GM18511 (cell line): ENCODE results near the gene KCNK5.

Experiments
- ATAC-seq: cut with Tn5 transposase; IDR thresholded peaks from one replicate; pipeline ENCODE4 v1.9.1; 2021; ENCODE audit warnings: mild to moderate bottlenecking, moderate library complexity; ENCODE audit not compliant: unreplicated experiment

Gene KCNK5

DNA sequence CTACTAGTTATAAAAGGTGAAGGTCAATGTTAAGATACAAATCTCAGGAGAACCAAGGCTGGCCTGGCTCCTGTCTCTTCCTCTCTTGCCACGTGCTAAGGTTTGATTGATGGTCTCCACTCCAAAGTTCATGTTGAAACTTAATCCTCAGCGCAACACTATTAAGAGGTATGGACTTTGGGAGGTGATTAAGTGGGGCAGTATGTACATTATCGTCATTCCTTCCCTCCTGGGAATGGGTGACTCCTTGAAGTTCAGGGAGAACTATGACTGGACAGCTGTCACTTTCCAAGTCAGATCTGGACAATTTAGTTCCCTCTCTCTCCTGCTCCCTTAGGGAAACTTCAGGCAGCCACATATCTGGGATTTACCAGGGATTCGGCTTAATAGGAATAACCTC lies 50.5 kb downstream of the KCNK5 start:
- no peak for ATAC-seq

GRCh38 chr6:39178235-39178634 lies 51.0 kb downstream of the KCNK5 start:
- no peak for ATAC-seq

GRCh38 chr6:39177130-39177529 lies 52.1 kb downstream of the KCNK5 start:
- no peak for ATAC-seq

DNA sequence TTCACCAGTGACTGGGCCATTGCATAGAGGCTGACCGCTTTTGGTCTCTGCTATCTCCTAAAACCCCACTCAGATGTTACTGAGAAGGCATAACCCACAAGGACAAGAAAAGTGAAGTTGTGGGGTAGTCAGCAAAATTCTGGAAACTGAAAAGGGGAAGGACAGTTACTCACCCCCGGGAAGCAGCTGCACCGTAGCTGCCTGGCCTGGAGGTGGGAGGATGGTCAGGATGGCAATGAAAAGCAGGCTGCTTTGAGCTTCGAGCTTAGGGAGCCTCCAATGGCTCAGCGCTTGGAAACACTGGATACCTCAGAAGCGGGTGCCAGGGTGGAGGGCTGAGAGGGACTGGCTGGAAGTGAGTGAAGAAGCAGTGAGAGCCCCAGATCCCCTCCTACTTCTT lies 56.0 kb downstream of the KCNK5 start:
- ATAC-seq: no peak

DNA sequence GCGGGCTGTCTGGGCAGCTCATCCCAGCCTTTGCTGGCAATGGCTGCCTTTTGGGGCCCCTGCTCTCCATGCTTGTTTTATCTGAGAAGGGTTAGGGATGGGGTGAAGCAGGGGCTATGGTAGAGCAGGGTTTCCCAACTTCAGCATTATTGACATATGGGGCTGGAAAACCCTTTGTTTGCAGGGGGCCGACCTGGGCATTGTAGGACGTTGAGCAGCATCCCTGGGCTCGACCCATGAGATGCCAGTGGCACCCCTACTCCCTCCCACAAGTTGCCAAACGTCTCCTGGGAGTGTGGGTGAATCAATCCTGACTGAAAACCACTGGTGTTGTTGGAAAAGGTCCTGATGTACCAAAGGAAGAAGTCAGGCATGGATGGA lies 56.9 kb downstream of the KCNK5 start:
- ATAC-seq: no peak

DNA sequence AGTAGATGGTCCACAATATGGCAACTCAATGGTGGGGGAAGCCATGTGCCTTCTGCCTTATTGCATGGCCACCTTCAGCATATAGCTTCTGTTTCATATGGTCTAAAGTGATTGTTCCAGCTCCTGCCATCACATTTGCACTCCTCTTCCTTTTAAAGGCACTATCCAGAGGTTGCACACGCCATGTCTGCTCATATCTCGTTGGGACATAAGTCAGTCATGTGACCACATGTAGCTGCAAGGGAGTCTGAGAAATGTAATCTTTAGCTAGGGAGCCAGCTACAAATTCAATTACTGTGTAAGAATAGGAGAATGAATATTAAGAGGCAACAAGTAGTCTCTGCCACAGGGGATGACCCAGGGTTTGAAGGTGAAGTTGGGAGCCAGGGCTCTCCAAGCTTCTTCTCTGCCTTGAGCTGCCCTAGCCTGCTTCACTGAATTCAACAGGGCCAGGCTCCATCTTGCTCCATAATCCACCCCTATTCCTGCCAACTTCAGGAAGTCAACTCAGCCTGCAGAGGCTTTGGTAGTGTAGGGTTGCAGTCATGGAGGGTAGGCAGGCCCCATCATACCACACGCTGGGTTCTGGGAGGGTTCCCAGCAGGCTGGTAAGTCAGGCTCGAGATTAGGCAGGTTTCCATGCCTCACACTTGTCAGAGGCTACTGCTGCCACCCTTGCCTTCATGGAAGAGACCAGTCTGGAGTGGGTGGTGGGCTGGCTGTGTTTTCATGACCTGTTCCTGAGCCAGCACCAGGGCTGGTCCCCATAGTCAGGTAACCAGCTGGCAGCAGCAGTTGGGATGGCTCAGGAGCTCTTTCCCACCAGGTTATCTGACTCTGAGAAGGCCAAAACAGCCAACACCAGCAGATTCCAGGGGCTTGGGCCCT lies 57.5 kb downstream of the KCNK5 start:
- no peak for ATAC-seq

GRCh38 chr6:39170860-39171259 lies 58.4 kb downstream of the KCNK5 start:
- no peak for ATAC-seq

GRCh38 chr6:39170389-39170788 lies 58.9 kb downstream of the KCNK5 start:
- no peak for ATAC-seq

- ATAC-seq: no peak
These were observed 59.6 kb downstream of the KCNK5 start for GRCh38 chr6:39169448-39170344.

DNA sequence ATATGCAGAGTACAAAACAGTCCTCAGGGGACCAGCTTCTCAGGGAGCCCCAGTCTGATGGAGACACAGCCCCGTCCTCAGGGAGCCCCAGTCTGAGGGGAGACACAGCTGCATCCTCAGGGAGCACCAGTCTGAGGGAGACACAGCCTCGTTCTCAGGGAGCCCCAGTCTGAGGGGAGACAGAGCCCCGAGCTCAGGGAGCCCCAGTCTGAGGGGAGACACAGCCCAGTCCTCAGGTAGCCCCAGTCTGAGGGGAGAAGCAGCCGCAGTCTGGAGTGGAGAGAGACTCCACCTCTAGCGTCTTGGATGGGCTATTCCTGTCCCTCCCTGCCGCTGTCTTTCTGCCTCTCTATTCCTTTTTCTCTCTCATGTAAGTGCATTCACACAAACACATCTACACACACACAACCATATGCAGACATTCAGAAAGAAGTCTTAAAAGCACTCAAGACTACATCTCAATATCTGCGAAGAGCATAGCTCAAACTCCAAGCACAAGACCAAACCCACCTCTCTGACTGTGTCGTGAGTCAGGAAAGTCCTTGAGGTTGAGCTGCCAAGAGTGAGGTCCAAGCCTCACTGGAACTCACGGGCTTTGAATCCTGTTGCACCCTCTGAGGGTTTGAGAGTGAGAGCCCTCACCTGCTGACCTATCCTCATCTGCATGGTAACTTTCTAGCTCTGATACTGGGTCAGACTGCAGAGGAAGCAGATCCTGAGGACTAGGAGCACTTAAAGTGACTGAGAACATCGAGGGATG lies 61.2 kb downstream of the KCNK5 start:
- ATAC-seq: no peak

DNA sequence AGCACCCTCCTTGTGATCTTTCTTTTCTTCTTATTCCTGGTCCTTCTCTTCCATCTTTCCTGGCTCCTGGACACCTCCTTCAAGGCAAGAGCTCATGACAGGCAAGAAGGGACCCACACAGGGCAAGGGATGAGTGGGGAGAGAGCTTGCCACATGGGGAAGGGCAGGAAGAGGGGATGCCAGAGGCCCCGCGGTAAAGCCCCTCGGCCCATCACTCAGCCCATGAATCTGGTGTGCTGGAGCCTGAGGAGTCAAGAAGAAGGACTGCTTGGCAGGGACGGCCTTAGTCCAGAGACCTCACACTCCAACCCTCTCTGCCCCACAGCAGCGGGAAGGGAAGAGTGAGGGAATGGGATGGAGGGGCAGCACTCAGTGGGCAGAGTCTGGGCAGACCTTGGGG lies 62.0 kb downstream of the KCNK5 start:
- ATAC-seq: no peak

- ATAC-seq: no peak
These were observed 62.4 kb downstream of the KCNK5 start for GRCh38 chr6:39166912-39167290.

- ATAC-seq: peak; percentile 55
These were observed 62.9 kb downstream of the KCNK5 start for GRCh38 chr6:39166189-39166911.

- ATAC-seq: no peak
These were observed 71.8 kb downstream of the KCNK5 start for GRCh38 chr6:39157511-39157910.

GRCh38 chr6:39156801-39157200 lies 72.5 kb downstream of the KCNK5 start:
- ATAC-seq: no peak

DNA sequence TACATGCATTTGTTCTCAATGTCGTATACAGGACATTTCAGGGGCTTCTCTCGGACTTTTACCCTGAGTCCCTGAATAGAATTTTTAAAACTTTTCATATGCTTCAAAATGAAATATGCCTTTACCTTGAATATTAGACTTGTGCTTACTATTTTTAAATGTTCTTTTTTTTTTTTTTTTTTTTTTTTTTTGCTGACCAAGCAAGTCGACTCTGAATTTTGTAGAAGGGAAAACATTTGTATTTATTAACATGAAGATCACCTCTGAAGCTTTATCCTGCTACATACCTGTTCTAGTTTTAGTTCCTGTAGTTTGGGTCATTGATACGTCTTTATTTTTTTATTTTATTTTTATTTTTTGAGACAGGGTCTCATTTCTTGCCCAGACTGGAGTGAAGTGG lies 74.6 kb downstream of the KCNK5 start:
- ATAC-seq: no peak

DNA sequence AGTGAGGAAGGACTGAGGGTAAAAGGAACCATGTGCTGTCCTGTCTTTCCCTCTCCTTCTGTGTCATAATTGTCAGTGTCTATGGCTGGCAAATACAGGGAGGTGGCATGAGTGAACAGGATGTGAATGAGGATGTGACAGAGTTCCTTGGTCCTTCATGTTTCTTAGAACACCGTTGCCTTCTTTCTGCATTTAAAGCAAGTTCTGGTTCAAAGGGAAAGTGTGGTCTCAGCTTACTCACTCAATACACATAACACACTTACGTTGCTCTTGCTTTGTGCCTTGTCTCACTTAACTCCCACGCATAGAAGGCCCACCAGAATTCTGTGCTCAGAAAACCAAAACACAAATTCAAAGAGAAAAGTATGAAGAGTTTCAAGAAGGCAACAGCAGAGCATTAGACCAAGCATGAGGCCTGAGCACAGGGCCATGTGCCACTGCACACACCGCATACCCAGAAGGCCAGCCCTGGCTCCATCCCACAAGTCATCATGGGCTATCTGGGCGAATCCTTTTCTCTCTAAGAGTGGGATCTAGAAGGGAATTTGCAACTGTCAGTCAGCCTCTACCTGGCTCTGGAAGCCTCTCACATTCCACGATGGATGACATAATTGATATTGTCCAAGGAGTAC lies 75.4 kb downstream of the KCNK5 start:
- ATAC-seq: no peak

- ATAC-seq: no peak
These were observed 77.0 kb downstream of the KCNK5 start for GRCh38 chr6:39152262-39152661.

DNA sequence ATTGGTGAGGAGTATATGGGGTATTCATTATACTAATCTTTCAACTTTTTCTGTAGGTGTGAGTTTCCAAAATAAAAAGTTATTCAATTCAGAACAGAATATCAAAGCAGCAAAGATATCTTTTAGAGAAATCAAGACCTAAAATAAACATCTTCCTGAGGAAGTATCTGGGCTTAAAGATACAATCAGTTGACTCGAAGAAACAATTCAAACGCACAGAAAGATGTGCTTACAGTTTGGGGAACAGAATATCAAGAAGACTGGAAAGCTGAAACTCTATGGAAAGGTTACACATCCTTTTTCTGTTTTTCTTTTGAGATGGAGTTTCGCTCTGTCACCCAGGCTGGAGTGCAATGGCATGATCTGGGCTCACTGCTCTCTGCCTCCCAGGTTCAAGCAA lies 78.1 kb downstream of the KCNK5 start:
- ATAC-seq: no peak

DNA sequence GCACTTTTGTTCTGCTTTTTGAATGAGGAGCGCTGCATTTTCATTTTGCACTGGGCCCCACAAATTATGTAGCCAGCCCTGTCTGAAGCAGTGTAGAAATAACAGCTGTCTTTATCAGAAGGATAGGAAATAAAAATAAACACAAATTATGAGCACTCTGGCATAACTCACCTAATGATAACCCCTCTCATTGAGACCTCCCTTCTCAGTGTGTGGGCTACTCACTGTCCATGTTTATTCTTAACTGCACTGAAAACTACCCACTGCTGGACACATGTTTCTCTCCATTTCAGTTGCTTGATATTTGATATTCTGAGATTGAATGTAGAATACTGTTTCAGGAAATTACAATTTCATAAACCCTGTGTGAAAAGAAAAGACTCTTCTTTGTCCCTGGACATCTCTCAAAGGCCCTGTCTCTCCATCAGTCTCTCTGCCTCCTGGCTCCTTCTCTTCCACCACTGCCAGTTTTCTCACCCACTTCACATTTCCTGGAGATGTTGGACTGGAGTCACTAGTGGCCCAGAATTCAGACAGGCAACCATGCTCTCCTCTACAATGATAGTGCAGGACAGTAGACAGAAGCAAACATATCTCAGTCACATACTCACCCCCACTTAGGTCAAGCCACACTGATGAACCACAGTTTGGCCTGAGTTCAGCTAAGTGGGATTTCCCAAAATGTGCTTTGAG lies 84.6 kb downstream of the KCNK5 start:
- ATAC-seq: no peak
